Testis (tissue), 2 donors: ENCODE data around the gene ADI1.

Experiments used
- POLR2A ChIP-seq: fragments of 450-650 bp; IDR thresholded peaks from one replicate; pipeline ENCODE4 v1.6.1; 2017; ENCODE audit warnings: antibody characterized with exemption, mild to moderate bottlenecking, moderate library complexity
- TF ChIP-seq, protein P1 (sequence below), 3 experiments: fragments of 450-650 bp in 2 of 3; fragments of 200-600 bp in 1 of 3; sonication (generic) in 1 of 3; IDR thresholded peaks; one replicate each; pipeline ENCODE4 v1.5.1; 2016 to 2019; ENCODE audit warnings: antibody characterized with exemption in 3 of 3, mild to moderate bottlenecking in 2 of 3, moderate library complexity in 1 of 3

DNA sequence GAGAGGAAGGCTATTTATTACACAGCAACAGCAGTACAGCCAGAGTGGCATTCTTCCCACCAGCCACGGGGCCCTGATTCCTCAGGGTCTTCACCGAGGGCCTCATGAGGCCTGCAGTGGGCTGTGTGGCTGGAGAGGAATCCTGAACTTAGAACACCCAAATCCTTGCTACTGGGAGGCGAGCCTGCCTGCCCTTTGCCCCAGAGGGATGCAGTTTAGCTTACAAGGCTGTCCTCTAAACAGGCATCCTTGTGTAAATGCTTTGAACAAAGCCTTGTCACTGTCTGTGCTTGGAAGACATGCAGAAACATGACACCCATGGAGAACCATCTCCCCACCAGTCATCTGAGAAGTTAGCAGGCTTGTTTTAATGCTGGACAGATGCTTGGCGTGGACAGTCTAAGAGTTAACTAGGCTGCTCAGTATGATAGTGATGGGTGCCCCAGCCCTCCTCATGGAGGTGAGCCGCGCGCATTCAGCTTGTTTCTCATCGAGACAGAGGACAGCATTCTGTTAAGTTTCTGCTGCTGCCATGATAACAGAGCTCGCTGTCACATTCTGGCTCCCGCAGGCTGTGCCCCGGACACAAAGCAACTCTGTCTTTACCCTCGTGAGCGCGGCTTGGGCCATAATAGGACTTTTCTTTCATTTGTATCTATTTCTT, 42.9 kb downstream of the ADI1 start:
- TF ChIP-seq, protein P1, sequence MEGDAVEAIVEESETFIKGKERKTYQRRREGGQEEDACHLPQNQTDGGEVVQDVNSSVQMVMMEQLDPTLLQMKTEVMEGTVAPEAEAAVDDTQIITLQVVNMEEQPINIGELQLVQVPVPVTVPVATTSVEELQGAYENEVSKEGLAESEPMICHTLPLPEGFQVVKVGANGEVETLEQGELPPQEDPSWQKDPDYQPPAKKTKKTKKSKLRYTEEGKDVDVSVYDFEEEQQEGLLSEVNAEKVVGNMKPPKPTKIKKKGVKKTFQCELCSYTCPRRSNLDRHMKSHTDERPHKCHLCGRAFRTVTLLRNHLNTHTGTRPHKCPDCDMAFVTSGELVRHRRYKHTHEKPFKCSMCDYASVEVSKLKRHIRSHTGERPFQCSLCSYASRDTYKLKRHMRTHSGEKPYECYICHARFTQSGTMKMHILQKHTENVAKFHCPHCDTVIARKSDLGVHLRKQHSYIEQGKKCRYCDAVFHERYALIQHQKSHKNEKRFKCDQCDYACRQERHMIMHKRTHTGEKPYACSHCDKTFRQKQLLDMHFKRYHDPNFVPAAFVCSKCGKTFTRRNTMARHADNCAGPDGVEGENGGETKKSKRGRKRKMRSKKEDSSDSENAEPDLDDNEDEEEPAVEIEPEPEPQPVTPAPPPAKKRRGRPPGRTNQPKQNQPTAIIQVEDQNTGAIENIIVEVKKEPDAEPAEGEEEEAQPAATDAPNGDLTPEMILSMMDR (IDR thresholded peaks at IDR 0.05): no peak
- no peak for TF ChIP-seq POLR2A
